Measurements from ENCODE around the gene RGS9.

DNA sequence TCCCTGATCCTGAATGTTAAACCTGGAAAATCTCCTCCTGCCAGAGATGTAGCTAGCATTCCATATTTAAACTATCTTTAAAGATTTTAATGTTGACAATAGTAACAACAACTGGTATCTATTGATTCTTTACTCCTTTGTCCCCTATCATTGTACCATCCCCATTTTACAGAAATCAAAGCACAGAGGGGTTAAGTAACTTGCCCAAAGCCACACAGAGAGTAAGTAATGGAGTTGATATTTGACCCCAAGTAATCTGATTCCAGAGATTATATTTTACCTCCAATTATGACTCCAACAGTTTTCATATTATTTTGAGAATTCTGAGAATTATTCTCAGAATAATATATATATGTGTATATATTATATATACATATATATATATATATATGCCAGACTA is 37.7 kb upstream of the RGS9 start:
- TF ChIP-seq POLR2A (IDR thresholded peaks at IDR 0.05; ENCODE audit: low read depth) (no peak), EP300 (IDR thresholded peaks at IDR 0.05) (no peak)
- TF ChIP-seq, protein P1, sequence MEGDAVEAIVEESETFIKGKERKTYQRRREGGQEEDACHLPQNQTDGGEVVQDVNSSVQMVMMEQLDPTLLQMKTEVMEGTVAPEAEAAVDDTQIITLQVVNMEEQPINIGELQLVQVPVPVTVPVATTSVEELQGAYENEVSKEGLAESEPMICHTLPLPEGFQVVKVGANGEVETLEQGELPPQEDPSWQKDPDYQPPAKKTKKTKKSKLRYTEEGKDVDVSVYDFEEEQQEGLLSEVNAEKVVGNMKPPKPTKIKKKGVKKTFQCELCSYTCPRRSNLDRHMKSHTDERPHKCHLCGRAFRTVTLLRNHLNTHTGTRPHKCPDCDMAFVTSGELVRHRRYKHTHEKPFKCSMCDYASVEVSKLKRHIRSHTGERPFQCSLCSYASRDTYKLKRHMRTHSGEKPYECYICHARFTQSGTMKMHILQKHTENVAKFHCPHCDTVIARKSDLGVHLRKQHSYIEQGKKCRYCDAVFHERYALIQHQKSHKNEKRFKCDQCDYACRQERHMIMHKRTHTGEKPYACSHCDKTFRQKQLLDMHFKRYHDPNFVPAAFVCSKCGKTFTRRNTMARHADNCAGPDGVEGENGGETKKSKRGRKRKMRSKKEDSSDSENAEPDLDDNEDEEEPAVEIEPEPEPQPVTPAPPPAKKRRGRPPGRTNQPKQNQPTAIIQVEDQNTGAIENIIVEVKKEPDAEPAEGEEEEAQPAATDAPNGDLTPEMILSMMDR (IDR thresholded peaks at IDR 0.05): no peak

Measured in esophagus muscularis mucosa (tissue), 4 donors.